Stimulated activated CD8-positive, alpha-beta memory T cell treated with anti-CD3 and anti-CD28 coated beads, Interleukin-12 subunit alpha, Interleukin-12 subunit beta, amount 100 ng/mL, for 4 hours (primary cell): Measurements from ENCODE around the gene WWOX.

Source experiments
- DNase-seq: peaks from one replicate; pipeline ENCODE4 v3.0.0-alpha.2; 2020; ENCODE audit warnings: low read depth

The WWOX gene

GRCh38 chr16:78994135-78994745 is 894.8 kb downstream of the WWOX start:
- no peak for DNase-seq

- DNase-seq, result no peak
These were observed 896.0 kb downstream of the WWOX start for GRCh38 chr16:78995441-78995840.

- no peak for DNase-seq
These were observed 897.3 kb downstream of the WWOX start for GRCh38 chr16:78996790-78997189.

GRCh38 chr16:78998879-78999278 is 899.4 kb downstream of the WWOX start:
- no peak for DNase-seq

GRCh38 chr16:79001156-79001967 is 901.9 kb downstream of the WWOX start:
- no peak for DNase-seq

- DNase-seq, result no peak
These were observed 903.7 kb downstream of the WWOX start for GRCh38 chr16:79003026-79003609.

- no peak for DNase-seq
These were observed 904.9 kb downstream of the WWOX start for GRCh38 chr16:79004309-79004708.

GRCh38 chr16:79005096-79005495 is 905.6 kb downstream of the WWOX start:
- no peak for DNase-seq

- DNase-seq, result no peak
These were observed 906.8 kb downstream of the WWOX start for GRCh38 chr16:79006206-79006605.

- no peak for DNase-seq
These were observed 907.3 kb downstream of the WWOX start for GRCh38 chr16:79006765-79007164.

GRCh38 chr16:79007614-79008013 is 908.2 kb downstream of the WWOX start:
- DNase-seq, result no peak

GRCh38 chr16:79008036-79008868 is 908.8 kb downstream of the WWOX start:
- DNase-seq, result no peak

- DNase-seq, result no peak
These were observed 909.4 kb downstream of the WWOX start for GRCh38 chr16:79008869-79009179.

GRCh38 chr16:79009896-79010295 is 910.4 kb downstream of the WWOX start:
- DNase-seq, result no peak

GRCh38 chr16:79011282-79011681 is 911.8 kb downstream of the WWOX start:
- DNase-seq, result no peak

GRCh38 chr16:79012671-79013434 is 913.4 kb downstream of the WWOX start:
- no peak for DNase-seq

- no peak for DNase-seq
These were observed 914.6 kb downstream of the WWOX start for GRCh38 chr16:79013930-79014660.

GRCh38 chr16:79018650-79019429 is 919.4 kb downstream of the WWOX start:
- no peak for DNase-seq

GRCh38 chr16:79019431-79019830 is 920.0 kb downstream of the WWOX start:
- no peak for DNase-seq

- no peak for DNase-seq
These were observed 922.7 kb downstream of the WWOX start for GRCh38 chr16:79021991-79022630.
